ENCODE data around the gene KRTAP10-2.

The KRTAP10-2 gene

DNA sequence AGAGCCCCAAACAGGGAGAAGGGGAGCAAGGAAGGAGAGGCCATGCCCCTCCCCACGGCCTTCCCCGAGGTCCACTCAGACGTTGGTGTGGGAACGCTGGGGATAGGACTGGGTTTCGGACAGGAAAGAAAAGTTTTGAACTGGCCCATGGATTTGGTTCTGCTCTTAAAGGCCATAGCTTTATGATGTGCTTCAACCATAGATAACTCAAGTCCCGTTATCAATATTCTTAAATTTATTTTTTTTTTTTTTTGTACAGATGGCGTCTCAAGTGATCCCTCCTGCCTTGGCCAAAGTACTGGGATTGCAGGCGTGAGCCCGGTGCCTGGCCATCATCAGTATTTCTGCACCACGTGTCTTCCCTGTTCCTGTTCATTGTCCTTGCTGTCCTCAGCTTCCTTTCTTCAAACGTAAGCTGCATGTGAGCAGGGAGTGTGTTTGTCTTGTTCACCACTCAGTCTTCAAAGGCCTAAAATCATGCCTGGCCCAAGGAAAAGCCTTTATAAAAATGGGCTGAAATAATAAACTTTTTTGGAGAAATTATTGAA lies 10.5 kb downstream of the KRTAP10-2 start:
- no peak for TF ChIP-seq GATA2 (IDR thresholded peaks at IDR 0.05; ENCODE audit: low read depth, low read length)
- no peak for TF ChIP-seq GATA3 (IDR thresholded peaks at IDR 0.05; ENCODE audit: low read depth, low read length)

DNA sequence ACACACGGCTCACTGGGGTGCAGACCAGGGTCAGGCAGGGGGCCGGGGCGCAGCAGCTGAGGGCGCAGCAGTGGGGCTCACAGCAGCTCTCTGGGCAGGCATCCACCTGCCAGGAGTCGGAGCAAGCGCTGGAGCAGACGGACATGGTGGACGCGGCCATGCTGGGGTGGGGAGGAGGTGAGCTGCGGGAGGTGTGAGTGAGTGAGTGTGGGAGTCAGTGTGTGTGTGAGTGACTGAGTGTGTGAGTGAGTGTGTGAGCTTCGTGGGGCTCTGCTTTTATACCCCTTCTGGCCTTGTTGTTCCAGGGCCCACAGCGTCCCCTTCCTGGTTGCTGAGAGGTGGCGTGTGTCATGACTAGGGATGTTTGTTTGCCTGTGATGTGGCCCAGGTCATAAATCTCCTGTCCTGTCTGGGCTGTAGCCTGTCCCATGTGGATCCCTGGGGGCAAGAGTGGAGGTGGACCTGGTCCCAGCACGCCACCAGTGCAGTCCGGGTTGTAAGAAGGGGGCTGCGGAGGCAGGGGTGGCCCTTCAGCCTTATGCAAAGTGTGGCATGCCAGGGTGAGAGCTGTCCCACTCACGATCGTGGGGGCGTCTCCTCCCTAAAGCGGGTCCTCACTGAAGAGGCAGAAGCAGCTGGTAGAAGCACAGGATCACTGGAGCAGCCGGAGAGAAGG lies 11.2 kb downstream of the KRTAP10-2 start, which contains the start of gene KRTAP10-1:
Gene KRTAP10-1, minus strand, starts transcription at position 205 of the 676 bp plus-strand sequence. Its CDS starts 45 bp downstream, at position 160.
- TF ChIP-seq GATA2 (IDR thresholded peaks at IDR 0.05; ENCODE audit: low read depth, low read length) (no peak), GATA3 (IDR thresholded peaks at IDR 0.05; ENCODE audit: low read depth, low read length) (no peak)

DNA sequence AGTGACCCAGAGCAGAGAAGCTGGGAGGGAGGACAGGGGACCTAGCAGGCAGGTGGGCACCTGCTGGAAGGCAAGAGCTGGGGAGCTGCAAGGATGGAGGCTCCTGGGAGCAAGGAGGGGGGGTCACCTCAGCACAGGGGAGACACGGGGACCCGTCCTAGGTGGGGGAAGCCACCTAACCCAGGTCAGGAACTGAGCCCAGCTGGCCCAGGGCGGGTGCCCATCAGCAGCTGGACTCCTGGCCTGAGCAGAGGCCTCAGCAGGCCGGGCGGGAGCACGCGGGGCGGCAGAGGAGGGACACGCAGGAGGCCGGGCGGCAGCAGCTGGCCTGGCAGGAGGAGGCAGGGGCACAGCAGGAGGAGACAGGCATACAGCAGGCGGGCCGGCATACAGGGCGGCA lies 12.3 kb downstream of the KRTAP10-2 start:
- TF ChIP-seq GATA2 (IDR thresholded peaks at IDR 0.05; ENCODE audit: low read depth, low read length) (no peak), GATA3 (IDR thresholded peaks at IDR 0.05; ENCODE audit: low read depth, low read length) (no peak)

DNA sequence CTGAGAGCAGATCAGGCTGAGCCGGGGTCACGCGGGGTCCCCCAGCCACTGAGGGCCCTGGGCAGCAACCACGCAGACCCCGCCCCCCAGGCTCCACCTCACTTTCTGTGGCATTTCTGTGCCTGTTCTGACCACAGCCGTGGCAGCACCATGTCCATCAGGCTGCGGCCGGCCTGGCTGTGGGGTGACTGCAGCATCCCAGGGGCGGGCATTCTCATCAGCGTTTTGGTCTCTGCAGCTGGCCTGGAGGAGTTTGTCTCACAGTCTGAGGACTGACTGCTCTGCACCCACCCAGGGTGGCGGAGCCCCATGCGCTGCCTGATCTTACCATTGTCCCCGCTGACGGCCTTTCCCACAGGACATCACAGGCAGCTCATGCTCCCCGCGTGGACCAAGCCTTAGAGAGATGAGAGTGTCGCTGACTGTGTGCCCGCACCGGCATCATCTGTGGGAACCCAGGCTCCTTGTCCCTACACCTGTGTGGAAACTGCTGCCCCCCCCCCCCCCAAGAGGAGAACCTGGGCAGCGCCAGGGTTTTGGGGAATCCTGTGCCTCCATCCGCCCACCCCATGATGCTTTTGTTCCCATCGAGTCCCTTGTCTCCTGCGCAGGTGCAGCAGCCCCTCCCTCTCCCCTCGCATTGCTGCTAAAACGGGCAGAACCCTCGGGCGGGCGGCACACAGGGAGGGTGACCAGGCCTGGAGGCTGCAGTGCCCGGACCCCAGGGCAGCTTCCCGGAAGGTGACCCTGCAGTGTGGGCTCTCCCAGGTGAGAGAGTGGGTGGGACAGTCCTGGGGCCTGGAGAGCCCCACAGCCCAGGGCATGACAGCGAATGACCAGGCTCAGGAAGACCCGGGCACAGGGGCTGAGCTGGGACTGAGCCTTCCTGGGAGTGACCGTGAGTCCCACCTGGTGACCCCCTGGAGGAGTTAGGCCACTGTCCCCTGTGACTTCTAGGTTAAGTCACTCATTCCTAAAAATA lies 13.1 kb downstream of the KRTAP10-2 start:
- TF ChIP-seq GATA3 (IDR thresholded peaks at IDR 0.05; ENCODE audit: low read depth, low read length) (no peak), GATA2 (IDR thresholded peaks at IDR 0.05; ENCODE audit: low read depth, low read length) (no peak)

DNA sequence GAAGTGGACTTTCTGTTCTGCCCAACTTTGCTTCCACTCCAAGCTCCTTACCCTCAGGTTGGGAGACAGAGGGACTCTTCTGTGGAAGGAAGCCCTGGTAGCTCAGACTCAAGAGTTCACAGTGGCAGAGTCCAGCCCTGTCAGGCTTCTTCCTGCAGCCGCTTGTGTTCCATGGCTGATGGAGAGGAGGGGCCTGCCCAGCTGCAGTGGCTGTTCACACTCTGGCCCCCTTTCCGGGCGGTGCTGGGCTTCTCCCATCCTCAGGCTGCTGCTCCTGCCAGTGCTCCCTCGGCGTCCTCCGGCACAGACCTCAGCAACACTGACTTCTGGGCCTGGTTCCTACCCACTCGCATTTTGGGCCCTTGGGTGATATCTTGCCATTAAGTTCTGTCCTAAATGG lies 15.3 kb downstream of the KRTAP10-2 start:
- TF ChIP-seq GATA3 (IDR thresholded peaks at IDR 0.05; ENCODE audit: low read depth, low read length) = no peak
- TF ChIP-seq GATA2 (IDR thresholded peaks at IDR 0.05; ENCODE audit: low read depth, low read length) = no peak

DNA sequence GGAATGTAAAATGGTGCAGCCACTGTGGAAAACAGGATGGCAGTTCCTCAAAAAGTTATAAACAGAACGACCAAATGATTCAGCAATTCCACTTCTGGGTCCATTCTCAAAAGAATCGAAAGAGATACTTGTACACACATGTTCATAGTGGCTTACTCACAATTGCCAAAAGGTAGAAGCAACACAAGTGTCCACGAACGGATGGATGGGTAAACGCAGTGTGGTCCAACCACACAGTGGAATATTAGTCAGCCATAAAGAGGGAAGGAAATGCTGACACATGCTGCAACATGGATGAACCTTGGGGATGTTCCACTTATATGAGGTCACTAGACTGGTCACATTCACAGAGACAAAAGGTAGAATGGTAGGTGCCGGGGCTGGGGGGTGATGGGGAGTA lies 16.6 kb downstream of the KRTAP10-2 start:
- TF ChIP-seq GATA3 (IDR thresholded peaks at IDR 0.05; ENCODE audit: low read depth, low read length) (no peak), GATA2 (IDR thresholded peaks at IDR 0.05; ENCODE audit: low read depth, low read length) (no peak)

DNA sequence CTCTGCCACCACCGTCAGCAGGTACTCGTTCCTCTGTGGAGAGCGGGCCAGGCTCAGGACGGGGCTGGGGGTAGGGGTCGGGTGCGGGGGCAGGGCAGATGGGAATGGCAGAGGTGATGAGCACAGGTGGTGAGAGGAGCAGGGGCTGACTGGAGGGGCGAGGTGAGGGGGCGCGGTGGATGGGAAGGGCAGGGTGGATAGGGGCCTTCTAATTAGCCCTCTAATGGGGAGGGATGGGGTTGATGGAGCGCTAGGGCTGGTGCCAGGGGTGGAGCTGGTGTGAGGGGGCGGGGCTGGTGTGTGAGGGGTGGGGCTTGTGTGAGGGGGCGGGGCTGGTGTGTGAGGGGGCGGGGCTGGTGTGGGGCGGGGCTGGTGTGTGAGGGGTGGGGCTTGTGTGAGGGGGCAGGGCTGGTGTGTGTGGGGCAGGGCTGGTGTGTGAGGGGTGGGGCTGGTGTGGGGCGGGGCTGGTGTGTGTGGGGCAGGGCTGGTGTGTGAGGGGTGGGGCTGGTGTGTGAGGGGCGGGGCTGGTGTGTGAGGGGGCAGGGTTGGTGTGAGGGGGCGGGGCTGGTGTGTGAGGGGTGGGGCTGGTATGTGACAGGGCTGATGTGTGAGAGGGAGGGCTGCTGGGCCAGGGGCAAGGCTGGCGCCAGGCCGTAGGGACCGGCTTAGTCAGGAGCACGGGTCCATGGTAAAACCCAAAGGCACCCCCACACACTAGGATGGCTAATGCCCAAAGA lies 17.2 kb downstream of the KRTAP10-2 start:
- no peak for TF ChIP-seq GATA3 (IDR thresholded peaks at IDR 0.05; ENCODE audit: low read depth, low read length)
- no peak for TF ChIP-seq GATA2 (IDR thresholded peaks at IDR 0.05; ENCODE audit: low read depth, low read length)

DNA sequence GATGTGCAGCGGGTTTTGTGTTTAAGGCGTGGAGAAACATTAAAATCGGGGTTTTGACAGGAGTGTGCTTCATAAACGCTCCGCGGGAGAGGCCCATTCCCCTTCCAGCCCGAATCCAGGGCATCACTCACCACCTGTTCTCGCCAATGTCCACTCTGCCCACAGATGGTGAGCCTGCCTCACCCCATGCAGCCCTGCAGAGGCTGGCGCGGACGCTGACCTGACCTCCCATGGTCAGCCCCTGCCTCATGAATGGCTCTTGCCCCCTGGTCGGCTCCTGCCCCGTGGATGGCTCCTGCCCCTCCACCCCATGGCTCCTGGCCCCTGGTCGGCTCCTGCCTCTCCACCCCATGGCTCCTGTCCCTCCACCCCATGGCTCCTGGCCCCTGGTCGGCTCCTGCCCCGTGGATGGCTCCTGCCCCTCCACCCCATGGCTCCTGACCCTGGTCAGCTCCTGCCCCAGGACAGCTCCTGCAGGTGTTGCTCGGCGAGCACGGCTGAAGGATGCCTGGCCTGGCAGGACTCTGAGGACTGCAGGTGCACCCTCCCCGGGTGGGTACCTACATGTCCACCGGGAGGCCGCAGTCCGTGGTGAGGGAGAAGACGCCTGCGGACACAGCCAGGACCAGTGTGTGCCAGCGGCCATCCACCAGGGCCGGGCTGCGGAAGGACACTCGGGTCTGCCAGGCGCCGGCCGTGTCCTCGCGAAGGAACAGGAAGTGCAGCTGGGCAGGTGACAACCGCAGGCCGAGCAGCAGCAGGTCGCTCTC lies 18.0 kb downstream of the KRTAP10-2 start:
- no peak for TF ChIP-seq GATA2 (IDR thresholded peaks at IDR 0.05; ENCODE audit: low read depth, low read length)
- TF ChIP-seq GATA3 (IDR thresholded peaks at IDR 0.05; ENCODE audit: low read depth, low read length) = no peak

DNA sequence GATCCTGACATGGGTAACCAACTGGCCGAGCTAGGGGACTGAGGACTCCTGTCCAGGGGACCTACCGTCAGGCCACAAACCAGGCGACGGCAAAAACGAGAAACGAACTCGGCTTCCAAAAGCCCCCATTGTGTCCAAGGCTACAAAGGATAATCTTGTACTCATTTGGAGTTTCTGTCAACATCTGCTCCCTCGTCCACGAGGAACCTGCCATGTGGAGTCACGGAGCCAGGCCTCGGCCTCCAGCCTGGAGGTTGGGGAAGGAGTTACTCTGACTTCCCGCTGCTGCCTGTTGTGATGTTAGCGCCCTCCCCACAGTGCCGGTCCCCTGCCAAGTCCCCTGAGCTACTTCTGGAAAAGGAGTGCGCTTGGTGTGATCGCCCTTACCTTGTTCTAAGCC lies 18.6 kb downstream of the KRTAP10-2 start:
- TF ChIP-seq GATA3 (IDR thresholded peaks at IDR 0.05; ENCODE audit: low read depth, low read length) (no peak), GATA2 (IDR thresholded peaks at IDR 0.05; ENCODE audit: low read depth, low read length) (no peak)

DNA sequence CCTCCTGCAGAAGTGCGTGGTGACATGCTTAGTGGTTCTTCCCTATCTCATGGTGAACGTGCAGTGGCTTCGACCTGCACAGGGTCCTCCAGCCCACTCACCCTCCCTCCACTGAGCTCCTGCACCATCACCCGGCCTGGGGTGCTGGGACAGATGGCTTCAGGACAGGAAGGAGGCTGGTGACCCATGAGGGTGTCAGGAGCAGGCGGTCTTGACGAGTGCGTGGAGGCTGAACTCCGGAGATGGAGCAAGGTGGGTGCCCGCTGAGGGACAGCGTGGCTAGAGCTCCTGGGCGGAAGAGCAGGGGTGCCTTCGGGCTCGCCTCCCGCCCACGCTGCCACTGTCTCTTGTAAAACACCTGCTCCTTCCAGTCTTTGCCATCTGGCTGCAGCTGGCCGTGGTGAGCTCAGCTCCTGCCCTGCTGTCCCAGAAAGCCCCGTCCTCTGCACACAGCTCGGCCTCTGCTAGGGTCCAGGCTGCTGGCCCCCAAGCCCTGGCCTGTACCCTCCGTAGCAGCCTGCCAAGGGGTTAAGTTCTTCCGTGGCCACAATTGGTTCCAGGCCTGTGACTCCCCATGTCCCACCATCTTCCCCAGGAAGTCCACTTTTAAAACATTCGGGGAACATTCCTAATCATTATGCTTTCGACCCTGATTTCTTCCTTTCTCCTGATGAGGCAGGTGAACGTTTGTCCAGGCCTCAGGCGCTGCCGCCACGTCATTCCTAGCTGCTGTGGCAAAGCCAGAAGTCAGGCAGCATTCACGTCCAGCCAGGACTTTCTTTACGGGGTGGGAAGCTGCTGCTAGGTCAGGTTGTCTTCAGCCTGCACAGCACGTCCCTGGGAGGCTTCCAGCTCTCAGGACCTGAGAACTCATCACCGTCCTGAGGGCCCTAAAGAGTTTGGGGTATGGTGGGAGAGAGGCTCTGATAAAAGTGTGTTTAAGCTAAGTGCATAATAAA lies 19.4 kb downstream of the KRTAP10-2 start:
- TF ChIP-seq GATA2 (IDR thresholded peaks at IDR 0.05; ENCODE audit: low read depth, low read length) = no peak
- TF ChIP-seq GATA3 (IDR thresholded peaks at IDR 0.05; ENCODE audit: low read depth, low read length) = no peak

DNA sequence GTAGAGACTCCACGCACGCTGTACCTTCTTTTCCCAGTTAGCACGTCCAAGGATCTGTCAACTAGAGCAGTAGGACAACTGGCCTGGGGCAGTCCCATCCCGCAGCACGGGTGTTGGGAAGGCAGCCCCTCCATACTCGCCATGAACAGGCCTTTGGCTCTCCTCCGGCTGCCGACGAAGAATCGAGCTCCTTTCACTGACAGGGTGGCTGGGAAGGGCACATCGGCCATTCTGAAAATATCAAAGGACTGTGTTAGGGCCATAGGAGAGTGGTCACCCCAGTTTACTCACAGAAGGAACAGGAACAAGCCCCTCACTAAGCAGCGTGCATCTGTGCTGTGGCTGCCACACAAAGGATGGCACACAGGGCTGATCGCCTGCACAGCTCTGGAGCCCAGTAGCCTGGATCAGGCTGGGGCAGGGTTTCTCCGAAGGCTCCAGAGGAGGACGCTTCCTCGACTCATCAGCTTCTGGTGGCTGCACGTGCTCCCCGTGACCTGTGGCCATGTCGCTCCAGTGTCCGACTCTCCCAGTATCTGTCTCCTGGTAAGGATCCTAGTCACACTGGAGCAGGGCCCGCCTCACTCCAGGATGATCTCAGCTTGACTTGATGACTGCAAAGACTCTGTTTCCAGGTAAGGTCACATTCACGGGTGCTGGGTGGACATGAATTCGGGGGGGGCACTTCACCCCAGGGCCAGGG lies 20.3 kb downstream of the KRTAP10-2 start:
- TF ChIP-seq GATA2 (IDR thresholded peaks at IDR 0.05; ENCODE audit: low read depth, low read length) = no peak
- TF ChIP-seq GATA3 (IDR thresholded peaks at IDR 0.05; ENCODE audit: low read depth, low read length) = no peak

All from SH-SY5Y (cell line).